Osteoblast (primary cell): ENCODE data around the gene ABHD15. TPM values are rescaled to one million over a fixed set of nuclear protein-coding genes. Genes with fewer than 3 reads are reported as not detected.
A peak's percentile ranks its signal among the peaks of the same experiment; 100 is the strongest.

Source experiments
- DNase-seq: peaks from one replicate; pipeline ENCODE4 v3.0.0; 2011; ENCODE audit warnings: low spot score, mixed read lengths; ENCODE audit not compliant: insufficient read length; ENCODE audit errors: missing footprints
- H2AFZ ChIP-seq: 2 replicates; pipeline ENCODE4 v1.6.0; 2011; ENCODE audit warnings: mild to moderate bottlenecking, low read length
- H3K27ac ChIP-seq: 2 replicates; pipeline ENCODE4 v1.5.1; 2011; ENCODE audit warnings: mild to moderate bottlenecking, low read depth, low read length, moderate library complexity
- H3K27me3 ChIP-seq: 2 replicates; pipeline ENCODE4 v1.6.0; 2012; ENCODE audit warnings: mild to moderate bottlenecking, control low read depth, inconsistent platforms, low read length, moderate library complexity; ENCODE audit not compliant: insufficient read depth
- H3K36me3 ChIP-seq: 2 replicates; pipeline ENCODE4 v1.5.1; 2011; ENCODE audit warnings: mild to moderate bottlenecking, low read length, control low read depth, moderate library complexity; ENCODE audit not compliant: insufficient read depth
- H3K4me1 ChIP-seq: 2 replicates; pipeline ENCODE4 v1.5.1; 2011; ENCODE audit warnings: mild to moderate bottlenecking, low read length, control low read depth, moderate library complexity; ENCODE audit not compliant: insufficient read depth
- H3K4me2 ChIP-seq: 2 replicates; pipeline ENCODE4 v1.6.0; 2011; ENCODE audit warnings: mild to moderate bottlenecking, low read length; ENCODE audit not compliant: insufficient read depth
- H3K4me3 ChIP-seq: fragments of 200-600 bp; sonication (generic); 3 replicates; pipeline ENCODE4 v1.5.1; 2012; ENCODE audit warnings: mild to moderate bottlenecking, low read length, inconsistent platforms; ENCODE audit not compliant: insufficient read depth
- H3K79me2 ChIP-seq: 2 replicates; pipeline ENCODE4 v1.6.0; 2012; ENCODE audit warnings: mild to moderate bottlenecking, low read length, control low read depth, inconsistent platforms; ENCODE audit not compliant: insufficient read depth
- H3K9me3 ChIP-seq: 2 replicates; pipeline ENCODE4 v1.5.1; 2011; ENCODE audit warnings: low read depth, low read length, control low read depth
- H4K20me1 ChIP-seq: 2 replicates; pipeline ENCODE4 v1.6.0; 2012; ENCODE audit warnings: mild to moderate bottlenecking, low read length, control low read depth; ENCODE audit not compliant: insufficient read depth
- total RNA-seq: library from RNA; depleted of rRNA; stranded (reverse); fragments of >200 nt; gene quantifications from 2 replicates; pipeline ENCODE4 v1.2.3, GENCODE V29; 2012
- TF ChIP-seq, protein P1 (sequence below): IDR thresholded peaks from 2 replicates; pipeline ENCODE4 v1.5.1; 2011; ENCODE audit warnings: mild to moderate bottlenecking, low read depth, low read length, moderate library complexity; ENCODE audit errors: extremely low read depth

Gene ABHD15
- total RNA-seq, 1 donor = 9.4 TPM

DNA sequence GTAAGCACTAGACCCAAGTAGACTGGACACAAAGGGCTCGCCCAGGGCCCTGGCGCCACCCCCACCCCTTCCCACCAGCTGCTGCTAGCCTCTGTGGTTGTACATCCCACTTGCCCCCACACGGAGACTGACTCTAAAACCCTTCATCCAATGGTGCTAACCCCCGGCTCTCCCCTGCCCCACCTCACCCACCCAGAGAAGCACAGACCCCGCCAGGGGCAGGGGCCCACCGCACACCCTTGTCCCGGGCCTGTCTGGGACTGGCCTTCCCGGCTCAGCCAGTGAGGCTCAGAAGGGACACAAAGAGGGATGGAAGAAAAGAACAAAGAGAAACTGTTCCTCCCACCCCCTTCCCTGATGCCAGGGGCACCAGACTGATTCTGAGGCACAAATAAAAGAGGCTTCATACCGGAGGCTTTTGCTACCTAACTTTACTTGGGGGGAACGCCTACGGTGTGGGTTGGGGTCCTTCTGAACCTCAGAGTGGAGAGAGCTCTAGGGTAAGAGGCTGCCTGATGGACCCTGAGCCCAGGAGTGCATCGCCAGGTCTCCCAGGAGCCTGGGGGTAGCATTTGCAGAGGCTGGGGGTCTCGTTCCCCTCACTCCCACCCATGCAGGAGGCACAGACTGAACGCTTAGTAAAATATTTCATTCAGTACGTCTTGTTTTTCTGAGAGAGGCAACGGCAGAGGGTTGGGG is 47.7 kb upstream of the ABHD15 start:
- Histone ChIP-seq H4K20me1 (peaks cover 3% of the 10 kb centered on the region), H3K27ac (no peak overlapping the region), H3K79me2 (no peaks in the 10 kb centered on the region), H3K4me3 (no peak overlapping the region), H2AFZ (no peak overlapping the region), H3K9me3 (no peaks in the 10 kb centered on the region), H3K36me3 (no peaks in the 10 kb centered on the region), H3K4me2 (no peak overlapping the region), H3K27me3 (no peaks in the 10 kb centered on the region), H3K4me1 (peaks cover 12% of the 10 kb centered on the region)
- TF ChIP-seq, protein P1, sequence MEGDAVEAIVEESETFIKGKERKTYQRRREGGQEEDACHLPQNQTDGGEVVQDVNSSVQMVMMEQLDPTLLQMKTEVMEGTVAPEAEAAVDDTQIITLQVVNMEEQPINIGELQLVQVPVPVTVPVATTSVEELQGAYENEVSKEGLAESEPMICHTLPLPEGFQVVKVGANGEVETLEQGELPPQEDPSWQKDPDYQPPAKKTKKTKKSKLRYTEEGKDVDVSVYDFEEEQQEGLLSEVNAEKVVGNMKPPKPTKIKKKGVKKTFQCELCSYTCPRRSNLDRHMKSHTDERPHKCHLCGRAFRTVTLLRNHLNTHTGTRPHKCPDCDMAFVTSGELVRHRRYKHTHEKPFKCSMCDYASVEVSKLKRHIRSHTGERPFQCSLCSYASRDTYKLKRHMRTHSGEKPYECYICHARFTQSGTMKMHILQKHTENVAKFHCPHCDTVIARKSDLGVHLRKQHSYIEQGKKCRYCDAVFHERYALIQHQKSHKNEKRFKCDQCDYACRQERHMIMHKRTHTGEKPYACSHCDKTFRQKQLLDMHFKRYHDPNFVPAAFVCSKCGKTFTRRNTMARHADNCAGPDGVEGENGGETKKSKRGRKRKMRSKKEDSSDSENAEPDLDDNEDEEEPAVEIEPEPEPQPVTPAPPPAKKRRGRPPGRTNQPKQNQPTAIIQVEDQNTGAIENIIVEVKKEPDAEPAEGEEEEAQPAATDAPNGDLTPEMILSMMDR = no peak
- DNase-seq = peak; percentile 58

DNA sequence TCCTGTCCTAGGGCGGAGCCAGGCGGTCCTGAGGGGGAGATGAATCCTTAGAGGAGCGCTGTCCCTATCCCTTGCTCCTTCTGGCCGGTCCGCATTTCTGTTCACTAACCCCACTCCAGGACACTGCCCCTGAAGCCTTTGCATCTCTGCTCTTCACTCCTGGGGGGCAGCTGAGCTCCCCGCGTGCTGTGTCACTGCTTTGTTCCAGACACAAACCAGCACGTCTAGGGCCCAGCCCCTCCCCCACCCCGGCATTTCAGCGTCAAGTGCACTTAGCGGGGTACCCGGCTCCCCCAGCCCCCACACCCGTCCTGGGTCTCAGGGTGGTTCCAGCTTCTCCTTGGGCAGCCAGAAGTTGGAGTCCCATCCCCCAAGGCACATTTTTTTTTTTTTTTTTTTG is 47.0 kb upstream of the ABHD15 start:
- no peaks in the 10 kb centered on the region for H3K9me3 ChIP-seq
- peak overlapping the region; percentile 79 for H3K4me2 ChIP-seq
- TF ChIP-seq, protein P1 = no peak
- no peaks in the 10 kb centered on the region for H3K27me3 ChIP-seq
- no peak for DNase-seq
- H2AFZ ChIP-seq = no peak overlapping the region
- no peaks in the 10 kb centered on the region for H3K79me2 ChIP-seq
- peaks cover 2% of the 10 kb centered on the region for H4K20me1 ChIP-seq
- no peaks in the 10 kb centered on the region for H3K36me3 ChIP-seq
- peaks cover 6% of the 10 kb centered on the region for H3K4me1 ChIP-seq
- H3K4me3 ChIP-seq = peak overlapping the region; percentile 54
- H3K27ac ChIP-seq = no peak overlapping the region

DNA sequence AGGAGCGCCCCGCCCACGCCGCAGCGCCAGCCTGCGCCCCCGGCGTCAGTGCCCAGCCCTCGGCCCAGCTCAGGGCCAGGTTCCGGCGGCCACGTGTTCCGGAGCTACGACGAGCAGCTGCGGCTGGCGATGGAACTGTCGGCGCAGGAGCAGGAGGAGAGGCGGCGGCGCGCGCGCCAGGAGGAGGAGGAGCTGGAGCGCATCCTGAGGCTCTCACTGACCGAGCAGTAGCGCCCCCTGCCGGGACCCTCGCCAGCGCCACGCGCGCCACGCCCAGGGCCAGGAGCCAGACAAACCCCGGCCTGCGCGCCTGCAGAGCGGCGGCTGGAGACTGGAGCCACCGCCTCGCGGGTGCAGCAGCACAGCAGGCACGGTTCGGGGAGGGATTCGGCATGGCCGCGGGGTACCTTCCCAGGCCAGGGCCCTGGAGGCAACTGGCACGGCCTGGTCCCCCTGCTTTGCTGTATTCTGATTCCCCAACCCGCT is 46.6 kb upstream of the ABHD15 start:
- Histone ChIP-seq H2AFZ (no peak overlapping the region), H3K9me3 (no peaks in the 10 kb centered on the region), H3K27me3 (no peaks in the 10 kb centered on the region), H3K79me2 (no peaks in the 10 kb centered on the region), H4K20me1 (no peaks in the 10 kb centered on the region), H3K36me3 (no peaks in the 10 kb centered on the region), H3K27ac (no peak overlapping the region), H3K4me1 (peaks cover 6% of the 10 kb centered on the region), H3K4me2 (peak overlapping the region; percentile 79), H3K4me3 (peak overlapping the region; percentile 54)
- peak; percentile 99 for DNase-seq
- TF ChIP-seq, protein P1 = peak; percentile 63

DNA sequence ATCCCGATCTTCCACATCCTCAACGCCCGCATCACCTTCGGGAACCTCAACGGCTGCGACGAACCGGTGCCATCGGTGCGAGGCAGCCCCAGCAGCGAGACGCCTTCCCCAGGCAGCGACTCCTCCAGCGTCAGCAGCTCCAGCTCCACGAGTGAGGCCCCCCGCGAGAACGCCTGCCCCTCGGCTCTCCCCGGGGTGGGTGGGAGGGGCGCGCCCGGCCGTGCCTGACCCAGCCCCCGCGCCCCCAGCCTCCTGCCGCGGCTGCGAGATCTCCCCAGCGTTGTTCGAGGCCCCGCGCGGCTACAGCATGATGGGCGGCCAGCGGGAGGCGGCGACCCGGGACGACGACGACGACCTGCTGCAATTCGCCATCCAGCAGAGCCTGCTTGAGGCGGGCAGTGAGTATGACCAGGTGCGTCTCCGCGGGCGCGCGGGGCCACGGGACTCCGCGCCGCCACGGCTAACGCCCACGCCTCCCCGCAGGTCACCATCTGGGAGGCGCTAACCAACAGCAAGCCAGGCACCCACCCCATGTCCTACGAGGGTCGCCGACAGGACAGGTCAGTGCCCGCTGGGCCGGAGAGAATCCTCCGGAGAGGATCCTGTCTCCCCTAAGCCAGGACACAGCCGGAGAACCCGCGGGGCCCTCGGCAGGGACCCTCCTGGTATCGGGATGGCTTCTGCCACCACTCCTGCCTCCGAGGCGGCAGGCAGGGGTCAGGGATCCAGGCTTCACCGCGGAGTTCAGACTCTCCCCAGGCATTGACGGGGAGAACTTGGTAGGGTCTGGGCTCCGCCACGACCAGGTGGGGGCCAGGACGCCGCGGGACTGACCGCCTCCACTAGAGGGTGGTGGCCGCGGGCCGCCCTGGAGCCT is 45.8 kb upstream of the ABHD15 start:
- peak overlapping the region; percentile 54 for H3K4me3 ChIP-seq
- no peaks in the 10 kb centered on the region for H3K9me3 ChIP-seq
- H3K36me3 ChIP-seq = no peaks in the 10 kb centered on the region
- peak; percentile 58 for DNase-seq
- H3K27me3 ChIP-seq = no peaks in the 10 kb centered on the region
- H2AFZ ChIP-seq = no peak overlapping the region
- TF ChIP-seq, protein P1 = no peak
- peaks cover 6% of the 10 kb centered on the region for H3K4me1 ChIP-seq
- H4K20me1 ChIP-seq = no peaks in the 10 kb centered on the region
- H3K79me2 ChIP-seq = no peaks in the 10 kb centered on the region
- no peak overlapping the region for H3K27ac ChIP-seq
- H3K4me2 ChIP-seq = peak overlapping the region; percentile 79
